DMS53 (cell line): ENCODE data around the gene ARRDC4.
"Not testable (repeated sequence)": the region's sequence is repeated elsewhere in the genome, so short reads cannot be mapped to it uniquely, and the experiment has no call there.

Experiments
- DNase-seq: peaks from one replicate; lab custom pipeline; 2025; lab: John Stamatoyannopoulos, UW

ARRDC4 gene

GRCh38 chr15:97966246-97966645 is 5.7 kb downstream of the ARRDC4 start:
- DNase-seq = no peak

GRCh38 chr15:97966924-97967620 is 6.6 kb downstream of the ARRDC4 start:
- no peak for DNase-seq

- no peak for DNase-seq
Observed at GRCh38 chr15:97967881-97968280, 7.4 kb downstream of the ARRDC4 start.

- DNase-seq = no peak
Observed at GRCh38 chr15:97968380-97968779, 7.9 kb downstream of the ARRDC4 start.

GRCh38 chr15:97972366-97972765 is 11.9 kb downstream of the ARRDC4 start:
- no peak for DNase-seq

- DNase-seq = no peak
Observed at GRCh38 chr15:97976129-97976528, 15.6 kb downstream of the ARRDC4 start.

GRCh38 chr15:97976766-97977503 is 16.4 kb downstream of the ARRDC4 start:
- DNase-seq = peak; percentile 4

GRCh38 chr15:97977734-97978133 is 17.2 kb downstream of the ARRDC4 start:
- DNase-seq = peak; percentile 28

- no peak for DNase-seq
Observed at GRCh38 chr15:97978401-97979139, 18.1 kb downstream of the ARRDC4 start.

- DNase-seq = no peak
Observed at GRCh38 chr15:97979140-97979520, 18.6 kb downstream of the ARRDC4 start.

- DNase-seq = no peak
Observed at GRCh38 chr15:97981058-97981457, 20.6 kb downstream of the ARRDC4 start.

GRCh38 chr15:97981758-97982157 is 21.3 kb downstream of the ARRDC4 start:
- DNase-seq = no peak

GRCh38 chr15:97984157-97984556 is 23.7 kb downstream of the ARRDC4 start:
- no peak for DNase-seq

GRCh38 chr15:97985979-97986378 is 25.5 kb downstream of the ARRDC4 start:
- DNase-seq = not testable (repeated sequence)

GRCh38 chr15:97986781-97987180 is 26.3 kb downstream of the ARRDC4 start:
- DNase-seq = no peak

- no peak for DNase-seq
Observed at GRCh38 chr15:97989299-97989698, 28.8 kb downstream of the ARRDC4 start.

- DNase-seq = no peak
Observed at GRCh38 chr15:97991972-97992541, 31.6 kb downstream of the ARRDC4 start.

GRCh38 chr15:97992823-97993222 is 32.3 kb downstream of the ARRDC4 start:
- DNase-seq = no peak

GRCh38 chr15:97993310-97993738 is 32.8 kb downstream of the ARRDC4 start:
- no peak for DNase-seq

- no peak for DNase-seq
Observed at GRCh38 chr15:97994236-97994635, 33.7 kb downstream of the ARRDC4 start.

GRCh38 chr15:97995192-97995591 is 34.7 kb downstream of the ARRDC4 start:
- DNase-seq = no peak

- DNase-seq = peak; percentile 57
Observed at GRCh38 chr15:97995881-97996603, 35.5 kb downstream of the ARRDC4 start.
